K562 (cell line): Measurements from ENCODE around the gene PIGX. TPM values are rescaled to one million over a fixed set of nuclear protein-coding genes. Genes with fewer than 3 reads are reported as not detected.
A peak's percentile ranks its signal among the peaks of the same experiment; 100 is the strongest.

ENCODE experiments used
- ARHGAP35 ChIP-seq: fragments of 450-650 bp; IDR thresholded peaks from 2 replicates; pipeline ENCODE4 v1.6.1; 2018; ENCODE audit not compliant: partially characterized antibody
- CCAR2 ChIP-seq: fragments of 200-400 bp; formaldehyde crosslinking; IDR thresholded peaks from 2 replicates; pipeline ENCODE4 v1.6.1; 2017; ENCODE audit warnings: mild to moderate bottlenecking, low read depth, low read length
- CXXC5 ChIP-seq: fragments of 250-450 bp; sonication (Bioruptor Pico); IDR thresholded peaks from 2 replicates; pipeline ENCODE4 v1.8.0; 2022; ENCODE audit warnings: inconsistent platforms, mild to moderate bottlenecking, moderate library complexity
- HBP1 ChIP-seq: fragments of 450-650 bp; formaldehyde crosslinking; IDR thresholded peaks from 2 replicates; pipeline ENCODE4 v1.4.0; 2022; ENCODE audit warnings: missing genetic modification characterization
- ILF3 ChIP-seq: fragments of 450-650 bp; IDR thresholded peaks from 2 replicates; pipeline ENCODE4 v1.6.1; 2018; ENCODE audit warnings: antibody characterized with exemption, mild to moderate bottlenecking, moderate library complexity, borderline replicate concordance
- MBD2 ChIP-seq: sonication (generic); IDR thresholded peaks from 2 replicates; pipeline ENCODE4 v1.6.1; 2016; ENCODE audit warnings: low read depth, borderline replicate concordance
- MGA ChIP-seq: fragments of 450-650 bp; IDR thresholded peaks from 2 replicates; pipeline ENCODE4 v1.6.1; 2016; ENCODE audit warnings: mild to moderate bottlenecking, moderate library complexity
- MTA2 ChIP-seq: fragments of 450-650 bp; IDR thresholded peaks from 2 replicates; pipeline ENCODE4 v1.6.1; 2016; ENCODE audit warnings: low read depth
- NFIX ChIP-seq: fragments of 250-450 bp; sonication (Bioruptor Pico); IDR thresholded peaks from 2 replicates; pipeline ENCODE4 v1.4.0; 2020; ENCODE audit warnings: low read depth, mild to moderate bottlenecking, moderate library complexity
- RBFOX2 ChIP-seq: fragments of 200-400 bp; formaldehyde crosslinking; IDR thresholded peaks from 2 replicates; pipeline ENCODE4 v1.6.1; 2017; ENCODE audit warnings: low read depth, mild to moderate bottlenecking, low read length, moderate library complexity
- SMARCA5 ChIP-seq: fragments of 450-650 bp; IDR thresholded peaks from 2 replicates; pipeline ENCODE4 v1.6.1; 2016
- STAT5A ChIP-seq: IDR thresholded peaks from 2 replicates; pipeline ENCODE4 v1.6.1; 2012; ENCODE audit warnings: low read length, inconsistent platforms, borderline replicate concordance
- THRAP3 ChIP-seq: fragments of 450-650 bp; IDR thresholded peaks from 2 replicates; pipeline ENCODE4 v1.6.1; 2016; ENCODE audit warnings: mild to moderate bottlenecking, inconsistent platforms, borderline replicate concordance
- ZNF140 ChIP-seq: fragments of 250-450 bp; sonication (Bioruptor Pico); IDR thresholded peaks from 2 replicates; pipeline ENCODE4 v1.8.0; 2021; ENCODE audit warnings: moderate library complexity, mild to moderate bottlenecking, inconsistent platforms
- ZNF24 ChIP-seq: fragments of 450-650 bp; IDR thresholded peaks from 2 replicates; pipeline ENCODE4 v1.6.1; 2016
- ZNF717 ChIP-seq: fragments of 250-450 bp; sonication (Bioruptor Pico); IDR thresholded peaks from 2 replicates; pipeline ENCODE4 v1.5.0; 2021
- ZNF77 ChIP-seq: fragments of 250-450 bp; sonication (Bioruptor Pico); IDR thresholded peaks from 2 replicates; pipeline ENCODE4 v1.5.0; 2020
- ZNF780A ChIP-seq: fragments of 250-450 bp; sonication (Bioruptor Pico); IDR thresholded peaks from 2 replicates; pipeline ENCODE4 v1.5.0; 2021; ENCODE audit warnings: mild to moderate bottlenecking
- polyA plus RNA-seq, 8 experiments: library from polyadenylated mRNA; depleted of rRNA in 4 of 8; stranded (reverse) in 5 of 8; unstranded in 3 of 8; fragments of >200 nt; fragmentation: Nextera tagmentation in 2 of 8; fragmentation: Illumina TruSeq in 1 of 8; extraction: Ambion mirVana in 2 of 8; extraction: Trizol in 1 of 8; gene quantifications; 2 replicates each; pipeline versions ENCODE4 v1.2.1 to v1.2.3, GENCODE V29; 2011 to 2014; ENCODE audit warnings: inconsistent platforms in 1 of 8, missing spikeins in 1 of 8
- total RNA-seq, 7 experiments: library from RNA; depleted of rRNA in 6 of 7; stranded (reverse); fragments of >200 nt in 6 of 7; fragmentation: Illumina TruSeq in 2 of 7; extraction: Trizol in 2 of 7; gene quantifications; 2 replicates each; pipeline versions ENCODE4 v1.2.1 to v1.2.3, GENCODE V29; 2011 to 2021; ENCODE audit warnings: low replicate concordance in 1 of 7

Gene PIGX
- total and polyA plus RNA-seq, 9 of the 15 experiments (the other 6 are each of a cell fraction or from before 2014, with no cell fraction given): 3.7 to 36.3 (median 26.9) TPM

DNA sequence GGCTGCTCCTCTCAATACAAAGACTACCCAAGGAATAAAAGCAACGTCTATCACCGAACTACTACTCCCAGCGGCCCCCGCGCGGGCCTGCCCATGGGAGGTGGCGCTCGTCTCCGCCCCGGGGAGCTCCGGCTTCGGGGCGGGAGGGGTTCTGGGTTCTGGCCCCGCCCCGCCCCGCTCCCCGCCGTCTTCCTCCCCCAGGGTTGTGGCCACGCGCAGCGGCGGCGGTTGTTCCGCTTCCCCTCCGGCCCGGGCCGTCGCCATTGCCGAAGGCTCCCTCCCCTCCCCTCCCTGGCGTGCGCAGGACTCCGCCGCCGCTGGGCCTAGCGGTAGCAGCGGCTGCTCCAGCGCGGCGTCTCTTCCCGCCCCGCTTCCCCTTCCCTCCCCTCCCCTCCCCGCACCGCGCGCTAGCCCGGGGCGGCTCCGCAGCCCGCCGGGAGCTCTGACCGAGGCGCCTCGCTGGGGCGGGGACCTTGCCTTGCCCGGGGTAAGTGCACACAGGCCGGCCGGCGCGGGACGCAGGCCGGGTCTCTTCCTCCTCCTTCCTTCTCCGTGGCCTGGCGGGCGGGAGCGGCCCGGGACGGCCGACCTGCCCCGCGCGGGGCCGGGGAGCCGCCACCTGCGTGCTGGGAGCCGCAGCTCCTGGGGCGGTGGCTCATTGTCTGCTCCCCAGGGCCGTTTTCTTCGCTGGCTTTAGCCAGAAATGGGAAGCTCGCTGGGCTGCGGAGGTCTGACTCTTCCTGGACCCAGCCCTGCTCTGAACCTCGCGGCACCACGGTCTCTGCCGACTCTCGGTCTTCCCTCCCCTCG is 27.7 kb downstream of the PIGX start, which contains the start of gene PAK2 (continued):
- TF ChIP-seq ZNF780A (CRISPR knock-in tag): no peak
- no peak for TF ChIP-seq MGA
- no peak for TF ChIP-seq MTA2
- TF ChIP-seq THRAP3: no peak
- TF ChIP-seq NFIX (CRISPR knock-in tag): no peak
- TF ChIP-seq ZNF717 (CRISPR knock-in tag): no peak
- no peak for TF ChIP-seq ILF3
- TF ChIP-seq ZNF24: no peak
- no peak for TF ChIP-seq HBP1 (CRISPR knock-in tag)
- no peak for TF ChIP-seq SMARCA5
- no peak for TF ChIP-seq ARHGAP35
- no peak for TF ChIP-seq MBD2
- TF ChIP-seq CXXC5 (CRISPR knock-in tag): peak; percentile 82
- no peak for TF ChIP-seq CCAR2
- TF ChIP-seq STAT5A: no peak
- peak; percentile 92 for TF ChIP-seq RBFOX2
- TF ChIP-seq ZNF140 (CRISPR knock-in tag): no peak
- no peak for TF ChIP-seq ZNF77 (CRISPR knock-in tag)
